ENCODE data around the gene PADI1.

PADI1 gene

GRCh38 chr1:17181781-17182464 is 23.0 kb upstream of the PADI1 start:
- no peak for DNase-seq (ENCODE audit: low spot score)

DNA sequence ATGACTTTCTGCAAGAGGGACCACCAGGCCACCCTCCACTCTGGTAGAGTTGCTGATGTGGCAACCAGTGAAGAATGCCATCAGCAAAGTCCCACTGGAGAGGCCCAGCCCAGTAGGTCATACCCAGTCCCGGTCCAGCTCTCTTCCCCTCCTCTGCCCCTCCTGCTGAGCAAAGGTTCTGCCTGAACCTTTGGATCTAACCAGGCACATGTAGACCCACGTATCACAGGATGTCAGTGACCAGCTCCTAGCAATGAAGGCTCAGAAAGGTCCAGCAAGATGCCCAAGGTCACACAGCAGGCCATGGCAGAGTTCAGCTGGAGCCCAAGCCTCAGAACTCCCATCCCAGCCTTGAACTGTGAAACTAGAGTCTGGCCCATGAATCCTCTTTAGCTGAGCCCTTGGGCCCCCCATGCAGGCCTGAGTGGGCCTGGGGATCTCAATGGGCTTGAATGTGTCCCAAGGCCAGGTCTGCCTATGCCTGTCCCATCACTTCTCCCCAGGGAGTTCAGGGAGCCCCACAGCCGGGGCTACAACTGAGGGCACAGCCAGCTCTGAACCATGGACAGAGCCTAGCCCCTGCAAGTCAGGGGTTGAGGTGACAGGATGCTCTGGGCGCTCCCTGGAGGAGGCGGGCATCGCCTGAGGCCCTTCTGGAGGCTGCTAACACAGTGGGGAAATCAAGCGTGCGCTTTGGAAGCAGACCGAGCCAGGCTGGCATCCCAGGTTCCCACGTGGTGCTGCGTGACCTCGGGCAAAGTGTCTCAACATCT is 21.4 kb upstream of the PADI1 start:
- no peak for DNase-seq (ENCODE audit: low spot score)

- DNase-seq (ENCODE audit: low spot score): no peak
Observed at GRCh38 chr1:17184161-17184665, 20.7 kb upstream of the PADI1 start.

DNA sequence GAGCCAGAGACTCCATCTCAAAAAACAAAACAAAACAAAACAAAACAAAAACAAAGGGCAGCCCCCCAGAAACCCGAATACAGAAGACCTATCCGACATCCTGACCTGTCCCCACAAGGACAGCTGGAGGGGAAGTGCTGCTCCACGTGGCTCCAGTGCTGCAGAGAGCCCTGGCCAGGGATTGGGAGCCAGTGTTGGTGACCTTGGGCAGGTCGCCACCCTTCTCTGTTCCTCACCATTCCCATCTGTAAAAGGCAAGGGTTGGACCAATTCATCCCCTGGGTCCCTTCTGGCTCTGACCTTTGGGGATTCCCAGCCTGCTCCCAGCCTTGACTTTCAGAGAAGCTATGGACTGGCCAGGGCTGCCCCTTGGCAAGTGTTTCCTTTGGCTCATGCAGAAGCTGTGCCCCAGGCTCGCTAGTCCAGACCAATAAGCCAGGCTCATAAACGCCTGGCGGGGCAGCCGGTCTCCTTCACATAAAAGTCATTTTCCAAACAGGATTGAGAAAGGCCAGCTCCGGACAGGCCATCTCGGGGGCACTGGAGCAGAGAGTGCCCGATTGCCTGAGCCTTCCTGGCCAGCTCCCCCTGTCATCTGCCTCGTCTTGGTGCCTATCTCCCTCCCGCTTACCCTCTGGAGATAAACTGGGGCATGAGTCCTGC is 20.0 kb upstream of the PADI1 start:
- no peak for DNase-seq (ENCODE audit: low spot score)

DNA sequence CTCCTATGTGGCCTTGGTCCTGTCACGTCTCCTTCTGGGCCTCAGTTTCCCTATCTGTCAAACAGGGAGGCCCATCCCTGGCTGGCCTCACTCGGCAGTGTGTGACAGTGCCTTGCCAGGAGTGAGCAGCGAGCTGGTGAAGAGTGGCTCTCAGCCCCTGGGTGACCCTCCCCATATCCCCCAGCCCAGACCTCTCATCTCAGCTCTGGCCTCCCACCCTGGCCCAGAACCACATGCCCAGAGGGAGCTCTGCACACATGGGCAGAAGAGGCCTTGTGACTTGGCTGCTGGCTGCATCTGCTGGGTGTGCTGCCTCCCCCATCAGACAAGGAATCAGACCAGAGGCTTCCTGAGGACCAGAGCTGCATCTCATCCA is 19.5 kb upstream of the PADI1 start:
- DNase-seq (ENCODE audit: low spot score): no peak

DNA sequence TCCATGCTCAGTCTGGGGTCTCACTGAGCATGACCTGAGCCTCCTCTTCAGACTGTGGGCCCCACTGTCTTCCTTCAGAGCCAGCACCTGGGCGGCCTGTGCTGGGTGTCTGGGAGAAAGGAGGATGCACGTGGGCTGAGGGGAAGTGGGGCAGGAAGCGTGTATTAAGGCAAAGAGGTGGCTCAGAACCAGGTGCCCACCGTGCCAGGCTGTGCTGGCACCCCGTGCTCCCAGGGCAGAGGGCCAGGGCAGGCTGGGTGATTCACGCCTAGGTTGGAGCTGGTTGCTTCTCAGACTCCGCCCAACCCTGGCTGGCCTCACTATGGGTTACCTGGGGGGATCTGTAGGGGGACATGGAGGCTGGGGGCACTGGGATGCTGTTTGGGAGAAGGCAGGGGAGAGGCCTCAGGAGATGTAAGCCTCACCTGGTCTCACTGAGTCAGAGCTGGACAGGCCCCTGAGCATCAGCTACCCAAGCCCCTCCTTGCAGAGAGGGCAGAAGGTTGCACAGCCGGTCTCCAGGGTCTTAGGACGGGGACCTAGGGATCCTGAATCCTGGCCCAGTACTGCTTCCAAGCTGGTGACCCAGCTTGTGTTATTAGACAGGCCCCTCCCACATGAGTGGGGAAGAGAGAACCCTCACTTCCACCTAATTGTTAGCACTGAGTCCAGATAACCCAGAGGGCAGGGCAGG is 18.6 kb upstream of the PADI1 start:
- no peak for DNase-seq (ENCODE audit: low spot score)

GRCh38 chr1:17187051-17187450 is 17.9 kb upstream of the PADI1 start:
- DNase-seq (ENCODE audit: low spot score): no peak

- no peak for DNase-seq (ENCODE audit: low spot score)
Observed at GRCh38 chr1:17188217-17188616, 16.7 kb upstream of the PADI1 start.

- no peak for DNase-seq (ENCODE audit: low spot score)
Observed at GRCh38 chr1:17188889-17189631, 15.9 kb upstream of the PADI1 start.

DNA sequence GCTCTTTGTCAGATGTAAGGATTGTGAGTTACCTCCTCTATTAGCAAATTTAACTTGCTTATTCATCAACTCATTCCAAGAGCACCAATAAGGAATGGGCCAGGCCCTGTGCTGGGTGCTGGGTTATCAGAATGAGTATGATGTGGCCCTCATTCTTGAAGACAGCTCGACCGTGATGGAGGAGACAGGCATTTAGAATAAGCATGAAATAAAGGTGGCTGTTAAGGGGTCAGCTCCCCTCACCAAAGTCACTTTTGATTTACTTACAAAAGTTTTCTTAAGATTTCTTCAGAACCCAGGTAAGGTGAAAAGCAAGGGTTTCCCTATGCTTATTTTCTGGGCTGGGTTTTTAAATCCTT is 15.3 kb upstream of the PADI1 start:
- no peak for DNase-seq (ENCODE audit: low spot score)

- no peak for DNase-seq (ENCODE audit: low spot score)
Observed at GRCh38 chr1:17190010-17190995, 14.6 kb upstream of the PADI1 start.

- DNase-seq (ENCODE audit: low spot score): no peak
Observed at GRCh38 chr1:17191990-17192242, 13.0 kb upstream of the PADI1 start.

DNA sequence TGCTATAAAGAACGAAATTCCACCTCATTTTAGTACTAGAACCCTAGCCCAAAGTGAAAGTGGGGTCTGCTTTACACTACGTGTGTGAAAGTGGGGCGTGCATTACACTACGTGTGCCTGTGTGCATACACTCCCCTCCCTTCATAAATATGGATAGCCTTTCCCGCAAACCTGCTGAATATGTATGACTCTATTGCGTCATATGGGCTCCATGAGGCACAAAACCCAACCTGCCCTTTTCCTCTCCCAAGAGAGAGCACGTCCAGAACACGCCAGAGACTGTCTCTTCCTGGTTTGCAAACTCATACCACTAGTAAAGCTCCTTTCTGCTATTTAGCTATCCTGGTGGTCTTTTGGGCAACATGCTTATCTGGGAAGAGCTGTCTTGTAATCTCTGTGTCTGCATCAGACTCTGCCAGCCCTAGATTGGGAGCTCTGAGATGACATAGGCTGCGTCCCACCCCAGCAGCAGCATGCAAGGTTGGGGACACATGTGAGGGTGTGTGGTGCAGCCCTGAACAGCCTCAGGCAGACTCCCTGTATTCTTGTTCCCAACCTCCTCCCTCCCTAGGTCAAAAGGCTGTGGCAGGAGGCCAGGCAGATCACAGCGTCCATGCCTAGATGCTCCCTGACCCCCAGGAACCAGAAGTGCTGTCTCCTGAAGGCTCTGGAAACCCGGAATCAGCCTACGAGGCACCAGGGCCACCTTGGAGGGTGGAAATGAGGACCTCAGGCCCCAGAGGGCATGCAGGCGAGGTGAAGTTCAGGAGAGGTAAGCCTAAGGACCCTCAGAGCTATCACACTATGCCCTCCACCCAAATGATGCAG is 12.3 kb upstream of the PADI1 start:
- no peak for DNase-seq (ENCODE audit: low spot score)

- no peak for DNase-seq (ENCODE audit: low spot score)
Observed at GRCh38 chr1:17193222-17194132, 11.5 kb upstream of the PADI1 start.

- no peak for DNase-seq (ENCODE audit: low spot score)
Observed at GRCh38 chr1:17194133-17194475, 10.8 kb upstream of the PADI1 start.

DNA sequence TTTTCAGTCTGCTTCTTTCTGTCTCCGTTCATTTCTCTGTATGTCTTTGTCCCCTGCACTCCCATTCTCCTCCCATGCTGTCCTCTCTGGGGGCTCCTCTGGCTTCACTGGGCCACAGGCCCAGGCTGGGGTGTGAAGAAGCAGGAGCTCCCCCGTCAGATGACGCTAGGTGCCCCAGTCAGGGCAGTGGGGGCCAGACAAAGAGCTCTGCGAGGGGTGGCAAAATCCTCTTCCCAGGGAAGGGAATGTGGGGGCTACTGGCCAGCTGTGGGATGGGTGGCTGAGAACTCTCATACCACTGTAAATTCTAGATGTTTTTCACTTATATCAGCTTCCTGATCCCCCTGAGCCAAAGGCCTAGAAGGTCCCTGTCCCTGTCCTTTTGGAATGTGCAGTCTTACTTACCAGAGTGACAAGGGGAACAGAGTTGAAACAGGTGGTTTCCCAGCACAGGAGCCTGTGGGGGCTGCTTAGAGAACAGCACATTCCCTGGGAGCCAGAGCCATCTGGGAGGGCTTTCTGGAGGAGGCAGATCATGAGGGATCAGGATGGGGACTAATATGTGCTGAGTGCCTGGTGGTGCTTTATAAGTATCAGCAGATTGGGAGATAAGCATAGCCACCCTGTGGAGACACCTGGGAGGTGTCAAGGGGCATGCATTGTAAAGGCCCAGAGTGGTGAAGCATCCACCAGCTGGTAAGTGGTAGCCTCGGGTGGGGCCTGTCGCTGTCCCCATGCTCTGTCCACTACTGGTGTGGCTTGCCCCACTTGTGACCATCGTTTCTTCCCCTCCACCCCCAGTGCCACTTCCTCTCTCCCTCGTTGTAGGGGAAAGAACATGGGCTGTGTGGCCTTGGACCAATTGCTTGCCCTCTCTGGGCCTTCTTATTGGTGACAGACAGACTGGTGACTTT is 10.1 kb upstream of the PADI1 start:
- DNase-seq (ENCODE audit: low spot score): no peak

- no peak for DNase-seq (ENCODE audit: low spot score)
Observed at GRCh38 chr1:17195731-17196130, 9.2 kb upstream of the PADI1 start.

Measured in globus pallidus (tissue), 1 donor.